ENCODE measurements around the gene PTPRT. TPM values are rescaled to one million over a fixed set of nuclear protein-coding genes. Genes with fewer than 3 reads are reported as not detected.

PTPRT gene
- total RNA-seq, 1 experiment from 2014 or later, result not detected

GRCh38 chr20:42159808-42160207 lies 1029.9 kb downstream of the PTPRT start:
- no peak for ATAC-seq

GRCh38 chr20:42158272-42158671 lies 1031.4 kb downstream of the PTPRT start:
- ChIA-PET POLR2A (no interaction called here), CTCF (no interaction called here)
- ATAC-seq (no peak), DNase-seq (ENCODE audit: low read depth, low spot score) (no peak)
- BruUV-seq (replicated peaks), result no TSS peak
- intact Hi-C loops (cut with micrococcal nuclease; ENCODE audit: unreplicated experiment), result no loop called here
- Histone ChIP-seq H3K27ac (ENCODE audit: low read length) (no peak overlapping the region), H3K27me3 (ENCODE audit: control insufficient read depth, insufficient read depth, low read length) (no peaks in the 10 kb centered on the region; the same call in 1 of the 2 replicates), H3K9me3 (ENCODE audit: control insufficient read depth, insufficient read depth, low read depth, low read length) (no peaks in the 10 kb centered on the region), H3K4me3 (ENCODE audit: low read depth in 2 of 2, low read length in 2 of 2) (no peak overlapping the region), H3K36me3 (ENCODE audit: control insufficient read depth, insufficient read depth, low read length) (no peaks in the 10 kb centered on the region), H3K4me1 (ENCODE audit: control insufficient read depth, insufficient read depth, low read length) (no peaks in the 10 kb centered on the region)
- in situ Hi-C loops (cut with HindIII; ENCODE audit: low pct_unique_long_range_greater_than_20kb, low sequenced_read_pairs), result no loop called here
- TF ChIP-seq POLR2AphosphoS5 (IDR thresholded peaks at IDR 0.05; ENCODE audit: low read depth, low read length) (no peak), SIN3A (IDR thresholded peaks at IDR 0.05; ENCODE audit: borderline replicate concordance, insufficient read depth, low read depth, low read length) (no peak), TCF7L2 (IDR thresholded peaks at IDR 0.05; ENCODE audit: low read depth, low read length) (no peak), REST (IDR thresholded peaks at IDR 0.05; ENCODE audit: insufficient read depth in 1 of 2, low read depth in 2 of 2, low read length in 1 of 2) (no peak)
- TF ChIP-seq, protein P1, sequence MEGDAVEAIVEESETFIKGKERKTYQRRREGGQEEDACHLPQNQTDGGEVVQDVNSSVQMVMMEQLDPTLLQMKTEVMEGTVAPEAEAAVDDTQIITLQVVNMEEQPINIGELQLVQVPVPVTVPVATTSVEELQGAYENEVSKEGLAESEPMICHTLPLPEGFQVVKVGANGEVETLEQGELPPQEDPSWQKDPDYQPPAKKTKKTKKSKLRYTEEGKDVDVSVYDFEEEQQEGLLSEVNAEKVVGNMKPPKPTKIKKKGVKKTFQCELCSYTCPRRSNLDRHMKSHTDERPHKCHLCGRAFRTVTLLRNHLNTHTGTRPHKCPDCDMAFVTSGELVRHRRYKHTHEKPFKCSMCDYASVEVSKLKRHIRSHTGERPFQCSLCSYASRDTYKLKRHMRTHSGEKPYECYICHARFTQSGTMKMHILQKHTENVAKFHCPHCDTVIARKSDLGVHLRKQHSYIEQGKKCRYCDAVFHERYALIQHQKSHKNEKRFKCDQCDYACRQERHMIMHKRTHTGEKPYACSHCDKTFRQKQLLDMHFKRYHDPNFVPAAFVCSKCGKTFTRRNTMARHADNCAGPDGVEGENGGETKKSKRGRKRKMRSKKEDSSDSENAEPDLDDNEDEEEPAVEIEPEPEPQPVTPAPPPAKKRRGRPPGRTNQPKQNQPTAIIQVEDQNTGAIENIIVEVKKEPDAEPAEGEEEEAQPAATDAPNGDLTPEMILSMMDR (IDR thresholded peaks at IDR 0.05), result no peak

More at GRCh38 chr20:42159808-42160207, 1029.9 kb downstream of the PTPRT start:
- H3K36me3 ChIP-seq (ENCODE audit: control insufficient read depth, insufficient read depth, low read length), result no peaks in the 10 kb centered on the region
- no peaks in the 10 kb centered on the region for H3K9me3 ChIP-seq (ENCODE audit: control insufficient read depth, insufficient read depth, low read depth, low read length)
- in situ Hi-C loops (cut with HindIII; ENCODE audit: low pct_unique_long_range_greater_than_20kb, low sequenced_read_pairs) (no loop called here), intact Hi-C loops (cut with micrococcal nuclease; ENCODE audit: unreplicated experiment) (no loop called here)
- ChIA-PET POLR2A (no interaction called here), CTCF (interaction anchor here (0.6 kb wide), 1 partner anchor 74 kb away, joined by 3 read pairs; no protein-coding TSS in a partner anchor)
- no TSS peak for BruUV-seq (replicated peaks)
- no peak for TF ChIP-seq POLR2AphosphoS5 (IDR thresholded peaks at IDR 0.05; ENCODE audit: low read depth, low read length)
- TF ChIP-seq SIN3A (IDR thresholded peaks at IDR 0.05; ENCODE audit: borderline replicate concordance, insufficient read depth, low read depth, low read length), result no peak
- no peak for TF ChIP-seq TCF7L2 (IDR thresholded peaks at IDR 0.05; ENCODE audit: low read depth, low read length)
- no peak for TF ChIP-seq REST (IDR thresholded peaks at IDR 0.05; ENCODE audit: insufficient read depth in 1 of 2, low read depth in 2 of 2, low read length in 1 of 2)
- TF ChIP-seq, protein P1 (IDR thresholded peaks at IDR 0.05), result no peak
- no peak overlapping the region for H3K4me3 ChIP-seq (ENCODE audit: low read depth in 2 of 2, low read length in 2 of 2)
- no peak for DNase-seq (ENCODE audit: low read depth, low spot score)
- H3K4me1 ChIP-seq (ENCODE audit: control insufficient read depth, insufficient read depth, low read length), result no peaks in the 10 kb centered on the region
- H3K27me3 ChIP-seq (ENCODE audit: control insufficient read depth, insufficient read depth, low read length), result no peaks in the 10 kb centered on the region; the same call in 1 of the 2 replicates
- H3K27ac ChIP-seq (ENCODE audit: low read length), result no peak overlapping the region

Measured in Panc1 (cell line).